GM18870 (cell line): Measurements from ENCODE around the gene PPP2R5D.
A peak's percentile ranks its signal among the peaks of the same experiment; 100 is the strongest.
"Not testable (repeated sequence)": the region's sequence is repeated elsewhere in the genome, so short reads cannot be mapped to it uniquely, and the experiment has no call there.

Source experiments
- ATAC-seq: cut with Tn5 transposase; IDR thresholded peaks from one replicate; pipeline ENCODE4 v1.9.1; 2021; ENCODE audit warnings: moderate library complexity; ENCODE audit not compliant: unreplicated experiment

PPP2R5D gene

DNA sequence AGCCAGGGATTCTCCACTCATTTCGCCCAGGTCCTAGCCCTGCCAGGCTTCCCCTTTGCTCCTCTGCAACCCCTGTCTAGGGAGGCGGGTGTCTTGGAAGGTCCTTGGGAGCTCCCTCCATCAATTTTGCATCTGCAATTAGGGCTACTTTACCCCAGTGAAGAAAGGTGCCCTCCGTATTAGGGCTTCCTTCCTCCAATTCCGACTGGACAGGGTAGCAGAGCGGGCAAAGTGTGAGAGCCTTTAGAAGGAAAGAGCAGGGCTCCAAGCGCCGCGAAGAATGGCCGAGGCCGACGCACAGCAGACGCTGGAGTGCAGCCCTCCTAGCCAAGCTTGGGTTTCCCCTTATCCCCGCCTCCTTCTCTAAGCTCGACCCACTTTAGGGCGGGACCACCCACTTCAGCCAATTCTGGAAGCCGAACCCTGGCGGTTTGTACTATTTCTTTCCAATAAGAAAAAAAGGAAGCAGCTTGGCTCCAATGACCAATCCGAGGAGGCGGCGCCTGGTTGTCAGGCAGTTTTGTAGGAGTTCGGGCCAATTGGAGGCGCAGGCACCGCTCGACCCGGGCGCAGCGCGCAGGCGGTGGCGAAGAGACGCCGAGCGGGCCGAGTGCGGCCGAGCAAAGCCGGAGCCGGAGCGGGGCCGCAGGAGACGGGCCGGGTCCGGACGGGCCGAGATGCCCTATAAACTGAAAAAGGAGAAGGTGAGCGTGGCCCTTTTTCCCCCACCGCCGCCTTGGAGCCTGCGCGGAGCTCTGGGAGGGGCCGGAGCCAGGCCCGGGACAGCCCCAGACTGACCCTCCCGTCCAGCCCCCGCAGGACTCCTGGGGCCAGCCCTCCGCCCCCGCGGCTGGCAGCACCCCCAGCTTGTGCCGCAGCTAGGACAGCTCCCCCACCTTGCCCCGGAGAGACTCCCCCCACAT is at the start of gene PPP2R5D:
Gene PPP2R5D (plus strand): TSS at position 570 of the 923 bp plus-strand sequence. CDS start 108 bp downstream, at position 678.
- ATAC-seq = peak; percentile 89

DNA sequence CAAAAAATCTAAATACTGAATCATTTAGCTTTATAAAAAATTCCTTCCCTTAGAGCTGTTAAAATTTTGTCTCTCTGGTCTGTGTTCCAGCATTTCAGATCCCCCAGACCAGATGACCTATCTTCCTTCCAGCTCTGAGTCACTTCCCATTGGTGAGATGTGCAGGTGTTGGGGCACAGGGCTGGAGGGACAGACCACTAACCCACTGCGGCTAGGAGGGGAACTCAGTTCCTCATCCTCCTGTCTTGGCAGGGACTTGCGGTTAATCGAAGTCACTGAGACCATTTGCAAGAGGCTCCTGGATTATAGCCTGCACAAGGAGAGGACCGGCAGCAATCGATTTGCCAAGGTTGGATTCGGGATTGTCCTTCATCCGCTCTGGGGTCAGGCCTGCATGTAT is 49.0 kb upstream of the PPP2R5D start:
- ATAC-seq = no peak

DNA sequence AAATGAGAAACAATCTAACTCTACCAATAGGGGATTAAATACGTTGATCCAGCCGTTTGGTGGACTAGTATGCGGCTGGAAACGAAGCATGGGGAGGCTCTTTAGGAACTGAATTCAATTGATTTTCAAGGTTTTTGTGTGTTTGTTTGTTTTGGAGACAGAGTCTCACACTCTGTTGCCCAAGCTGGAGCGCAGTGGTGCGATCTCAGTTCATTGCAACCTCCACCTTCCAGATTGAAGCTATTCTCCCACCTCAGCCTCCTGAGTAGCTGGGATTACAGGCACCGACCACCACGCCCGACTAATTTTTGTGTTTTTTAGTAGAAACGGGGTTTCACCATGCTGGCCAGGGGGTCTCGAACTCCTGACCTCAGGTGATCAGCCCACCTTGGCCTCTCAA is 48.0 kb upstream of the PPP2R5D start:
- ATAC-seq = no peak

DNA sequence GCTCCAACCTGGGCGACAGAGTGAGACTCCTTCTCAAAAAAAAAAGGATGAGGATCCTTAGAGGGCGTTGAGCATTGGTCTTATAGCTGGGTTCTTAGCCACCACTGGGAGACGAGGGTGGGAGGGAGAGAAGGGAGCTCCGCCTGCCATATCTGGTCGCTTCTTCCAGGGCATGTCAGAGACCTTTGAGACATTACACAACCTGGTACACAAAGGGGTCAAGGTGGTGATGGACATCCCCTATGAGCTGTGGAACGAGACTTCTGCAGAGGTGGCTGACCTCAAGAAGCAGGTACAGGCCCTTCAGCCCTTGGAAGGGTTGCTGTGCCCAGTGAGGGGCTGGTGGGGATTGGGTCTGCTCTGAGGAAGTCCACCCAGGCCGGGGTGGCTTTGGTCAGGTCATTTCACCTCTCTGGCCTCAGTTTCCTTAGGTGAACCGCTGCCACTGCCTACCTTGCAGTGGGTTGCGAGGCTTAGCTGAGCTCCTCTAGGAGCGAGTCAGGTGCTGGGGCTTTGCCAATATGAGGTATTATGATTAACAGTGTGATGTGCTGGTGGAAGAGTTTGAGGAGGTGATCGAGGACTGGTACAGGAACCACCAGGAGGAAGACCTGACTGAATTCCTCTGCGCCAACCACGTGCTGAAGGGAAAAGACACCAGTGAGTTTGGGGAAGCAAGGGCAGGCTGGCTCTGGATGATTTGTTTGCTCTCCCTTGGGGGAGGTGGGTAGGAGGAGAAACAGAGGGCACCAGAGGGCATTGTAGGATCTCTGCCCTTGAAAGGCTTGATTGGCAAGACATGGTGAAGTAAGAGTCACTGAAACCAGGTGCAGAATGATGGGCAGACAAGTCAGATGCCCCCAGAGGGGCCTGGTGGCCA is 46.6 kb upstream of the PPP2R5D start:
- ATAC-seq = no peak

DNA sequence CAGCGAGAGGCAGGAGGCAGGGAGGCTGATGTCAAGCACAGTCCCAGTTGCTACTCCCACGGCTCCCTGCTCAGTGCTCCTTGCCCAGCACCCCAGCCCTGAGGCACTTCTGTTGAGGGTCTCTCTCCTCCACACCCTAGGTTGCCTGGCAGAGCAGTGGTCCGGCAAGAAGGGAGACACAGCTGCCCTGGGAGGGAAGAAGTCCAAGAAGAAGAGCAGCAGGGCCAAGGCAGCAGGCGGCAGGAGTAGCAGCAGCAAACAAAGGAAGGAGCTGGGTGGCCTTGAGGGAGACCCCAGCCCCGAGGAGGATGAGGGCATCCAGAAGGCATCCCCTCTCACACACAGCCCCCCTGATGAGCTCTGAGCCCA is 46.0 kb upstream of the PPP2R5D start:
- ATAC-seq = no peak

DNA sequence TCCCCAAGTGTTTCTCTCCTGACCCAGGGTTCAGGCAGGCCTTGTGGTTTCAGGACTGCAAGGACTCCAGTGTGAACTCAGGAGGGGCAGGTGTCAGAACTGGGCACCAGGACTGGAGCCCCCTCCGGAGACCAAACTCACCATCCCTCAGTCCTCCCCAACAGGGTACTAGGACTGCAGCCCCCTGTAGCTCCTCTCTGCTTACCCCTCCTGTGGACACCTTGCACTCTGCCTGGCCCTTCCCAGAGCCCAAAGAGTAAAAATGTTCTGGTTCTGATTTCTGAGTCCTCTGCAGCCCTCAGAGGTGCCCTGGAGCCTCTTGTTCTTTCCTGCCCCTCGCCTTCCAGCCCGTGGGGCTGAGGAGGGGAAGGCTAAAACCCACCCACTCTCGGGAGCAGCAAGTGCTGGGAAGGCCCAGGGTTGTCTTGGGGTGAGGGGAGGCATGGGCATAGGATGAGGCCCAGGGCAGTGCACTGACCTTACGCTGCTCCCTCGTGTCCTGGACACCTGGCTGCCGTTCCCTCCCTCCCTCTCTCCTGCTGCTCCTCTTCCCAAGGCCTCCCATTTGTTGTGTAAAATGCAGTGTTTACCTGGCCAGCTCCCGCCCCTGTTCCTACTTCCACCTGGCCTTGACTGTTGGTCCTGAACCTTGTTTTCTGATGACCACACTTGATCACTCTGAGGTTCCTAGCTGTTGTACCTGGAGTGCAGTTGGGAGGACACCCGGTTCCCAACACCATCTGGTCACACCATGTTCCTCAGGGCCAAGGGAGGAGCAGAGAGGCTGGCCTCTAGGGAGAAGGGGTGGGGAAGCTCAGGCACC is 45.2 kb upstream of the PPP2R5D start:
- no peak for ATAC-seq

DNA sequence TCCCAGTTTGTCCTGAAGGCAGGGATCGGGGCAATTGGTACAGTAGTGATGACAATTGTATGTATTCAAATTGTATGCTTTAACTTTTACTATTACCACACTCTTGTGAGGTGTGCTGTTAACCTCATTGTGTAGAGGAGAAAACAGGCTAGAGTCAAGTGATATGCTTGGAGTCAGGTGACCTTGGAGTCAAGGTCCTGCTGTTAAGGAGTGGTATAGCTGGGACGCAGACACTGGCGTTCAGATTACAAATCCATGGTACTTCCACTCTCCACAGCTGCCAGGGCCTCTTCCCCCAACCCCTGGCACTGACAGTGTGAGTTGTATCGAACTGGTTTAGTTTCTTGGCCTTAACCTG is 44.6 kb upstream of the PPP2R5D start:
- ATAC-seq = no peak

DNA sequence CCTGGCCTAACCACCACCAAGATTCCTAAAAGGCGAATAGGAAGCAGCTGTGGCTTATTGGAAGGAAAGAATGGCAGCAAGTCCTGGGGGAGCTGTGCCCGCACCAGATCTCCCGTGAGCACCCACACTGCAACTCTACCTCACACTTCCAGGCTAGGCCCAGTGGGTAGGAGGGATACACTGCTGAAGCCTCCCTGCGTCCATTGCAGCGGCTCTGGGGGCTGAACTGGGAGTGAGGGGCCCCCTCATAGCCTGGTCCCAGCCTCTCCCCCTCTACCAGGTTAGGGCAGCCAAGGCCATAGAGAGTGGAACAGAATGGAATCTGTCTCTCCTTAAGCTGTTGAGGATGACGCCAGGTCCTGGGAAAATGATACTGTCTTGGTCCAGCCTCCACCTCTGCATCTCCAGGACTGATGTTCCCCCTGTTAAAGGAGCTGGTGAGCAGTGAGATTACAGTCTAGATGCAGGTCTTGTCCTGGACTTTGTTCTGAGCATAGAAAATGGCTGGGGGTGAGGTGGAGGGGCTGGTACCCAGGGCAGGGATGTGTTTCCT is 43.8 kb upstream of the PPP2R5D start:
- ATAC-seq = no peak

DNA sequence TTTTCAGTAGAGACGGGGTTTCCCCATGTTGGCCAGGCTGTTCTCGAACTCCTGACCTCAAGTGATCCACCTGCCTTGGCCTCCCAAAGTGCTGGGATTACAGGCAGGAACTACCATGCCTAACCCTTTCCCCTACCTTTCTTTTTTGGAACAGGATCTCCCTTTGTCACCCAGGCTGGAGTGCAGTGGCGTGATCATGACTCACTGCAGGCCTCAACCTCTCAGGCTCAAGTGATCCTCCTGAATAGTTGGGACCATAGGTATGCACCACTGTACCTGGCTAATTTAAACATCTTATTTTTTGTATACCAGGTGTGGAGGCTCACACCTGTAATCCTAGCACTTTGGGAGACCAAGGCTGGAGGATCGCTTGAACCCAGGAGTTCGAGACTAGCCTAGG is 43.0 kb upstream of the PPP2R5D start:
- ATAC-seq = not testable (repeated sequence)

DNA sequence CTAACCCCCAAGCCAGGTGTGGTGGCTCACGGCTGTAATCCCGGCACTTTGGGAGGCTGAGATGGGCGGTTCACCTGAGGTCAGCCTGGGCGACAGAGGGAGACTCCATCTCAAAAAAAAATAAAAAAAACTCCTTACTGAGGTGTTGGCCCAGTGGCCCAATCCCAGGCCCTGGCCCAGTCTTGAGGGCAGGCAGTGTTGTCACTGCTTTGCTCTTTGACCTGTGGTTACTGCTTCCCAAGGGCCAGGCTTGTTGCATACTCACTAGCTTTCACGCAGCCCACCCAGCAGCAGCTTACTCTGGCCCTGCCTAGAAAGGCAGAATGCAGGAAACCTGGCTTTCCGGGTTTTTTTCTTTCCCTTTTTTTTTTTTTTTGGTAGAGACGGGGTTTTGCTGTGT is 41.9 kb upstream of the PPP2R5D start:
- no peak for ATAC-seq

DNA sequence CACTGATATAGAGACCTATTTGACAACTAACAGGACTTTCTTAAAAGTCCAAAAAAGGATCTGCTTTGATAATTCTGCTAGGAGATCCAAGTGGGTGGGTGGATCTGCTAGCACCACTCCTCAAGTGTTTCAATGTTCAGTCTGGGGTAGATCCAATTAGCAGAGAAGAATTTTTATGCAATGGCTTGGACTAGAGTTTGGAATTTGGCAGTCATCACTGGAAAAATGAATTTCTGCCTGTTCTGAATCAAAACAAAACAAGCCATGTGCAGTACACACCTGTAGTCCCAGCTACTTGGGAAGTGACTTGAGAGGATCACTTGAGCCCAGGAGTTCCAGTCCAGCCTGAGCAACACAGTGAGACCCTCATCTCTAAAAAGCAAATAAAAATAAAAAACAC is 36.4 kb upstream of the PPP2R5D start:
- no peak for ATAC-seq

DNA sequence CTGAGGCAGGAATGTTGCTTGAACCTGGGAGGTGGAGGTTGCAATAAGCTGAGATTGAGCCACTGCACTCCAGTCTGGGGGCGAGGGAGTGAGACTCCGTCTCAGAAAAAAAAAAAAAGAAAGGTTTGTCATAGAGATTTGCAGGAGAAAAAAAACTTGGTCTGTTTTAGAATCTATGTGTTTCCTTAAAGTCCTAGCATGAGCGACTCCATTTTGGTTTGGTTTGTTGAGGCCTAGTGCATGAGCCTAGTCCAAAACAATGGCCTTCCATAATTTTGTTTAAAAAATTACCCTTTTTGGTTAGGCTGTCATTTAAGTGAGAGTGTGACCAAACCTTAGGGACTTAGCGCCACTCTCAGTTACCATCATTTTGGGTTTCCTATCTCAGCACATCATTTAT is 32.0 kb upstream of the PPP2R5D start:
- no peak for ATAC-seq

DNA sequence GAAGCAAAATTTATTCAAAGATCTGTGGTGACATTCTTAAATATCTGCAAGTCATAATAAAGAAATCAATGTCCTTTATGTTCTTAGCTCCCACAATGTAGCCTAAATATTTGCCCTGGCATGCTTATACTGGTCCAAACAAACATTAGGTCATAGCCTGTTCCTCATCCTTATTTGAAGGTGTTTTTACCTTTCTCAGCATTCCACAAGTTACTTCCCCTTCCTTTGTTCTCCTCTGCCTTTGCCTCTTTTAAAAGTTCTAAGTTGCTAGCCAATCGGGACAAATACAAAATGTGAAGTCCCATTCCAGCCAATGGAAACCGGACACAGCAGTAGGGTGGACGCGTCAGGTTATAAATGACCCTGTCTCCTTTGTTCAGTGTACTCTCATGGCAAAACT is 30.0 kb upstream of the PPP2R5D start:
- ATAC-seq = not testable (repeated sequence)

DNA sequence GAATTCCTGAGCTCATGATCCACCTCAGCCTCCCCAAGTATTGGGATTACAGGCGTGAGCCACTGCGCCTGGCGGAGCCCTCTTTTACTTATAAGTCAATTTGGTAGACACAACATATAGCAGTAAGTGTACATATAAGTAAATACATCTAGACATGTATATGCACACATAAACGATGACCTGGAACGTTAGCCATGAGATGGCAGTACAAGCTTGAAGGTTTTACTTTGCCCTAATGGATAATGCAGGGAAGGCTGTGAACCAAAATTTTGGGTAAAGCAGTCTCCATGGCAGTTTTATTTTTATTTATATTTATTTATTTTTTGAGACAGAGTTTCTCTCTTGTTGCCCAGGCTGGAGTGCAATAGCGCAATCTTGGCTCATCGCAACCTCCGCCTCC is 26.2 kb upstream of the PPP2R5D start:
- ATAC-seq = no peak

DNA sequence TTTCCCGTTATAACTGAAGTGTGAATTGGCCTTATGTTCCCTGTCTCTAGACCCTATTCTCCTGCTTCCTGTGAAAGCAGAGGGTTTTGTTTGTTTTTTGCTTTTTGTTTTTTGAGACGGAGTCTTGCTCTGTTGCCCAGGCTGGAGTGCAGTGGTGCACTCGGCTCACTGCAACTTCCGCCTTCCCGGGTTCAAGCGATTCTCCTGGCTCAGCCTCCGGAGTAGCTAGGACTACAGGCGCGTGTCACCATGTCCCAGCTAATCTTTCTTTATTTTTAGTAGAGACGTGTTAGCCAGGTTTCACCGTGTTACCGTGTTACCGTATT is 24.5 kb upstream of the PPP2R5D start:
- ATAC-seq = no peak

DNA sequence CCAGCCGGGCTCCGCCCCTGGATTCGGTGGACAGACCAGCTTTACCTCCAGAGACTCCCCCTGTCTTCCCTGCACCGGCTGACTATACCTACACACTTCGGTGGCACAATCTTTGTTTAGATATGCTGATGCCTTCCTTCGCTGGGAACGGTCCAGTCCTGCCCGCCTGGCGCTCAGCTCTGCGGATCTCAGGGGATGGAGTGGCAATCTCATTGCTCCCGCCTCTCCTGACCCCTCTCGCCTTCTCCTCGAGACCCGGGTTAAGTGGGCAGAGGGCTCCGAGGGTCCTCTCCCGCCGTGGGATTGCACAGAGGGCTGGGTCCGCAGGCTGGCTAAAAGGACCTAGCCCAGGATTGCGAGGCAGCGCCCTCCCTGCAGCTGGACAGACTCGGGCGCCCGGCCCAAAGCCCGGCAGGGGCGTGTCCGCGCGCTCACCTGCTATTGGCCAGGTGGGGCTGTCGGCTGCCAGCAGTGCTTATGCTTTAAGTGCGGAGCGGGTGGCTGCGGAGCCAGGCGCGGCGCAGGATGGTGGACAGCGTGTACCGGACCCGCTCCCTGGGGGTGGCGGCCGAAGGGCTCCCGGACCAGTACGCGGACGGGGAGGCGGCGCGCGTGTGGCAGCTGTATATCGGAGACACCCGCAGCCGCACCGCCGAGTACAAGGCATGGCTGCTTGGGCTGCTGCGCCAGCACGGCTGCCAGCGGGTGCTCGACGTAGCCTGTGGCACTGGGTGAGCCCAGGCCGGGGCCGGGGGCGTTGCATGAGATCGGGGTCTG is 23.9 kb upstream of the PPP2R5D start, which contains the start of gene GNMT:
Gene GNMT (plus strand): TSS at position 512 of the 777 bp plus-strand sequence. CDS start 14 bp downstream, at position 526.
- ATAC-seq = no peak

DNA sequence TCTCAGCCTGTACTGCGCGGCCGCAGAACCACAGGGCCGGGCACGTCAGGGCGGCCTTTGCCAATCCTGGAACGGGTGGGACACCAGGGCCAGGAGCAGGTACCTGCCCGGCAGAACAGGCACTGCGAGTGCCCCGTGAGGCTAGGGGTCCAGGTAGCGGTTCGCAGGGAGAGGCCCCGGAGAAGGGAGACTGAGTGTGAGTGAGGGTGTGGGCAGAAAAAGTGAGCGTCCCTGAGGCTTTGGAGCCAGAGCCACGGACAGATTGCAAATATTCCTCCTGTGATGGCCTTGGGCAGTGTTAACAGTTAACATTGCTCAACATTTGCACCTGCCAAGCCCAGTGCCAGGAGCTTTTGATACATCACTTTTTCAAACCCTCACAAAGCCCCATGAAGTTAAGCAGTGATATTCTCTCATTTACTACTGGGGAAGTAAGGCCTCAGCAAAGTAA is 23.3 kb upstream of the PPP2R5D start:
- ATAC-seq = no peak

DNA sequence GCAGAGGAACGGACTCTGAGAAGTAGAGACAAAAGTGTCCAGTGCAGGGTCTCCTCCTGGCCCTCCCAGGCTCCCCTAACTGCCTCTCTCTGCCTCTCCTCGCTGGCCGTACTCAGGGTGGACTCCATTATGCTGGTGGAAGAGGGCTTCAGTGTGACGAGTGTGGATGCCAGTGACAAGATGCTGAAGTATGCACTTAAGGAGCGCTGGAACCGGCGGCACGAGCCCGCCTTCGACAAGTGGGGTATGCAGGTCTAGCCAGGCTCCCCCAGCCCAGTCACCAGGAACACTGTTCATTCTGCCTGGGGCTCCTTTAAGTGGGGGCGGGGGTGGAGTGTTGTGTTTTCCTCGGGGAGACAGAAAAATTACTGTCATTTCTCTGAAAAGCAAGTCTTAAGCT is 22.3 kb upstream of the PPP2R5D start:
- ATAC-seq = no peak

DNA sequence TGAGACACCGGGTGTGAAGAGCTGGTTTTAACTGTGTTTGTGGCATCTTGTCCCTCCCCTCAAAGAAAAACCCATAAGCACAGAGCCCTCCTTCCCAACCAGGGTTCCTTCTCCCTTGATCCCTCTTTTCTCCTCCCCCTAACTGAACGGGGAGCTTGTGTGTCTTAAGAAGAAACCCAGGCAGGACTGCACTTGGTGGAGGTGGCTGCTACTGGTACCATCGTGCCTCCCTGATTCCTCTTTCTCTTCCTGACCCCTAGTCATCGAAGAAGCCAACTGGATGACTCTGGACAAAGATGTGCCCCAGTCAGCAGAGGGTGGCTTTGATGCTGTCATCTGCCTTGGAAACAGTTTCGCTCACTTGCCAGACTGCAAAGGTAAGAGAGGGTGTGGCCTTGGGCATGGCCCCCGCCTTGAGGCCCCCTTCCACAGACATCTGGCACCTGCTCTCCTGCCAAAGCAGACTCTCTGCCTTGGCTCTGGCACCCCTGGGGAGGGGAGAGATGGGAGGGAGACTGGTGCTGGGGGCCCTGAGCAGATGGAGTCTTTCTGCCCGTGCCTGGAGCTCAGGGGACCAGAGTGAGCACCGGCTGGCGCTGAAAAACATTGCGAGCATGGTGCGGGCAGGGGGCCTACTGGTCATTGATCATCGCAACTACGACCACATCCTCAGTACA is 21.7 kb upstream of the PPP2R5D start:
- no peak for ATAC-seq
